GM10266 (cell line): ENCODE data around the gene RNF187.
A peak's percentile ranks its signal among the peaks of the same experiment; 100 is the strongest.

Source experiments
- DNase-seq: peaks from one replicate; pipeline ENCODE4 v3.0.0; 2012; ENCODE audit errors: extremely low spot score
- CTCF ChIP-seq: IDR thresholded peaks from 2 replicates; pipeline ENCODE4 v1.5.1; 2012; ENCODE audit warnings: mild to moderate bottlenecking, low read depth; ENCODE audit not compliant: control insufficient read depth, insufficient read depth; ENCODE audit errors: missing control alignments

The RNF187 gene

GRCh38 chr1:228487336-228488124 is at the start of gene RNF187:
RNF187 (plus strand) TSS chr1:228487382.
- DNase-seq: peak; percentile 95
- no peak for TF ChIP-seq CTCF

- no peak for DNase-seq
- no peak for TF ChIP-seq CTCF
Measured at GRCh38 chr1:228437424-228437962, 49.7 kb upstream of the RNF187 start.

GRCh38 chr1:228438266-228438665 is 48.9 kb upstream of the RNF187 start:
- DNase-seq: no peak

GRCh38 chr1:228440761-228441500 is 46.3 kb upstream of the RNF187 start:
- no peak for TF ChIP-seq CTCF
- no peak for DNase-seq

More at GRCh38 chr1:228438266-228438665, 48.9 kb upstream of the RNF187 start:
- no peak for TF ChIP-seq CTCF

GRCh38 chr1:228443395-228443794 is 43.8 kb upstream of the RNF187 start:
- TF ChIP-seq CTCF: no peak

GRCh38 chr1:228445490-228445842 is 41.7 kb upstream of the RNF187 start:
- TF ChIP-seq CTCF: no peak
- no peak for DNase-seq

More at GRCh38 chr1:228443395-228443794, 43.8 kb upstream of the RNF187 start:
- no peak for DNase-seq
